Transverse colon (tissue), 4 donors: ENCODE data around the gene SLC23A1. TPM values are rescaled to one million over a fixed set of nuclear protein-coding genes. Genes with fewer than 3 reads are reported as not detected.

Source experiments
- DNase-seq: peaks from one replicate; pipeline ENCODE4 v3.0.0-alpha.2; 2019
- H3K27ac ChIP-seq, 4 donors: fragments of 200-600 bp; sonication (generic); 2 replicates each; pipeline ENCODE4 v1.5.1; 2016 to 2018; ENCODE audit warnings: inconsistent platforms in 4 of 4
- H3K27me3 ChIP-seq: fragments of 200-600 bp; sonication (generic); 2 replicates; pipeline ENCODE4 v1.5.1; 2017; ENCODE audit warnings: inconsistent platforms
- H3K36me3 ChIP-seq, 4 donors: fragments of 200-600 bp; sonication (generic); 2 replicates each; pipeline ENCODE4 v1.5.1; 2017 to 2019; ENCODE audit warnings: inconsistent platforms in 4 of 4
- H3K4me1 ChIP-seq, 4 donors: fragments of 200-600 bp; sonication (generic); 2 replicates each; pipeline ENCODE4 v1.5.1; 2017 to 2020; ENCODE audit warnings: inconsistent platforms in 4 of 4
- H3K4me3 ChIP-seq, 4 donors: fragments of 200-600 bp; sonication (generic); 1 replicate in 1 of 4; 2 replicates in 3 of 4; pipeline versions ENCODE4 v1.5.1 to v1.6.1; 2017 to 2019; ENCODE audit warnings: inconsistent platforms in 4 of 4
- H3K9me3 ChIP-seq, 2 donors: fragments of 200-600 bp; sonication (generic); 2 replicates each; pipeline ENCODE4 v1.5.1; 2017 to 2019; ENCODE audit warnings: inconsistent platforms in 2 of 2
- EP300 ChIP-seq: sonication (generic); formaldehyde crosslinking; IDR thresholded peaks from one replicate; pipeline ENCODE4 v1.6.1; 2017; ENCODE audit warnings: antibody characterized with exemption, low read depth
- POLR2A ChIP-seq: fragments of 450-650 bp; IDR thresholded peaks from one replicate; pipeline ENCODE4 v1.6.1; 2016; ENCODE audit warnings: antibody characterized with exemption, mild to moderate bottlenecking, moderate library complexity
- POLR2AphosphoS5 ChIP-seq, 3 donors: sonication (generic); formaldehyde crosslinking; IDR thresholded peaks; one replicate each; pipeline ENCODE4 v1.6.1; 2016; ENCODE audit warnings: antibody characterized with exemption in 3 of 3
- WGBS, 2 donors: methylation state at CpG; one replicate each; pipeline ENCODE4 v1.1.5; 2018; ENCODE audit warnings: low coverage in 1 of 2; 5-methylcytosine and 5-hydroxymethylcytosine counted together
- in situ Hi-C, 4 donors: fragments of 200-750 bp; cut with MboI; loops; one replicate each; pipeline versions ENCODE4 v1.15.0 to v1.15.1; 2017; ENCODE audit warnings: low sequenced_read_pairs in 3 of 4, low pct_ligation_motif_present in 1 of 4, low pct_unique_long_range_greater_than_20kb in 1 of 4
- intact Hi-C: fragments of 100-400 bp; cut with DNase I; formaldehyde crosslinking; loops from one replicate; pipeline ENCODE4 v1.15.1; 2023; ENCODE audit warnings: low total_unique reads
- total RNA-seq, 4 donors: library from RNA; depleted of rRNA; stranded (reverse); fragments of >200 nt; gene quantifications; one replicate each; pipeline ENCODE4 v1.1.0, GENCODE V29; 2016
- TF ChIP-seq, protein P1 (sequence below), 5 experiments: fragments of 200-600 bp in 3 of 5; fragments of 450-650 bp in 2 of 5; sonication (generic) in 3 of 5; IDR thresholded peaks; 1 replicate in 2 of 5; 2 replicates in 3 of 5; pipeline ENCODE4 v1.5.1; 2016 to 2017; ENCODE audit warnings: antibody characterized with exemption in 5 of 5, inconsistent platforms in 3 of 5, mild to moderate bottlenecking in 2 of 5, moderate library complexity in 1 of 5

The SLC23A1 gene
- total RNA-seq, 4 donors from 2014 or later, result 0.80 to 9.5 (median 7.4) TPM; not detected in 1

DNA sequence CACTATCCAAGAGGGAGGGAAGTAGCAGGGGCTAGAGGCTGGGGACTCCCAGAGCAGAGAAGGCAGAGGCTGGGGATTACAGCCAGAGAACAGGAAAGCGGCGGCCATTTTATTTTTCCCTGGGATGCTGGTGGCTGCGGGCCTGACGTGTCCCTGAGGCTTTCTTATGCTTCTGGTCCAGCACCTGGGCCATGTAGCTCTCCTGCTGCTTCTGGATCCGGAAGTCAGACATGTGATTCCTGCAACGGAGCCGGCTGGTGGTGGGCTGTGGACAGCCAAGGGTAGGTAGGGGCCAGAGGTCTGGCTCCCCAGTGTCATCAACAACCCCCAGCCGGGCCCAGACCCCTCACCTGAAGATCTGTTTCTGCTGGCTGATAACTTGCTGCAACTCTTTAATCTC is 13.6 kb upstream of the SLC23A1 start:
- H3K36me3 ChIP-seq, result no peaks in the 10 kb centered on the region
- no peaks in the 10 kb centered on the region for H3K9me3 ChIP-seq
- no peak overlapping the region for H3K4me3 ChIP-seq
- in situ Hi-C loops (no loop called here), intact Hi-C loops (no loop called here)
- peaks cover 21% of the 10 kb centered on the region for H3K27me3 ChIP-seq
- TF ChIP-seq, protein P1, sequence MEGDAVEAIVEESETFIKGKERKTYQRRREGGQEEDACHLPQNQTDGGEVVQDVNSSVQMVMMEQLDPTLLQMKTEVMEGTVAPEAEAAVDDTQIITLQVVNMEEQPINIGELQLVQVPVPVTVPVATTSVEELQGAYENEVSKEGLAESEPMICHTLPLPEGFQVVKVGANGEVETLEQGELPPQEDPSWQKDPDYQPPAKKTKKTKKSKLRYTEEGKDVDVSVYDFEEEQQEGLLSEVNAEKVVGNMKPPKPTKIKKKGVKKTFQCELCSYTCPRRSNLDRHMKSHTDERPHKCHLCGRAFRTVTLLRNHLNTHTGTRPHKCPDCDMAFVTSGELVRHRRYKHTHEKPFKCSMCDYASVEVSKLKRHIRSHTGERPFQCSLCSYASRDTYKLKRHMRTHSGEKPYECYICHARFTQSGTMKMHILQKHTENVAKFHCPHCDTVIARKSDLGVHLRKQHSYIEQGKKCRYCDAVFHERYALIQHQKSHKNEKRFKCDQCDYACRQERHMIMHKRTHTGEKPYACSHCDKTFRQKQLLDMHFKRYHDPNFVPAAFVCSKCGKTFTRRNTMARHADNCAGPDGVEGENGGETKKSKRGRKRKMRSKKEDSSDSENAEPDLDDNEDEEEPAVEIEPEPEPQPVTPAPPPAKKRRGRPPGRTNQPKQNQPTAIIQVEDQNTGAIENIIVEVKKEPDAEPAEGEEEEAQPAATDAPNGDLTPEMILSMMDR (IDR thresholded peaks at IDR 0.05), result no peak
- TF ChIP-seq POLR2AphosphoS5 (IDR thresholded peaks at IDR 0.05), result no peak
- no peak for TF ChIP-seq POLR2A
- TF ChIP-seq EP300, result no peak
- 80 to 95% methylated on average over 1 to 8 of the region's 8 CpGs for WGBS, 2 donors
- no peak overlapping the region for H3K27ac ChIP-seq
- DNase-seq, result no peak
- H3K4me1 ChIP-seq, result peaks cover 0 to 35% (median 29%) of the 10 kb centered on the region in 4 donors

GRCh38 chr5:139395844-139396640 is 12.9 kb upstream of the SLC23A1 start:
- Histone ChIP-seq H3K9me3 (no peaks in the 10 kb centered on the region), H3K27ac (no peak overlapping the region), H3K27me3 (peaks cover 21% of the 10 kb centered on the region), H3K4me1 (peaks cover 0 to 41% (median 36%) of the 10 kb centered on the region in 4 donors), H3K4me3 (no peak overlapping the region), H3K36me3 (no peaks in the 10 kb centered on the region)
- intact Hi-C loops, result no loop called here
- DNase-seq, result no peak
- TF ChIP-seq, protein P1 (IDR thresholded peaks at IDR 0.05), result no peak
- no peak for TF ChIP-seq POLR2AphosphoS5 (IDR thresholded peaks at IDR 0.05)
- TF ChIP-seq POLR2A, result no peak
- no peak for TF ChIP-seq EP300
- 73 to 79% methylated on average over 3 to 8 of the region's 8 CpGs for whole genome bisulfite sequencing, 2 donors
- in situ Hi-C loops, result no loop called here

GRCh38 chr5:139394654-139395566 is 11.8 kb upstream of the SLC23A1 start, which contains the start of gene PROB1:
Gene PROB1, minus strand, starts transcription at chr5:139395104. Its CDS starts 23 bp downstream, at chr5:139395081.
- 62% methylated on average over 41 of the region's 76 CpGs; no CpG with 5 or more reads in 1 of the 2 donors for WGBS, 2 donors

More at GRCh38 chr5:139394654-139395566, 11.8 kb upstream of the SLC23A1 start, which contains the start of gene PROB1:
- Histone ChIP-seq H3K36me3 (no peaks in the 10 kb centered on the region), H3K27ac (peak within 1 kb of the TSS in 3 of 4 donors; percentile 0 to 37 (median 8)), H3K4me1 (peaks cover 0 to 44% (median 37%) of the 10 kb centered on the region in 4 donors), H3K27me3 (peaks cover 21% of the 10 kb centered on the region), H3K4me3 (peak within 1 kb of the TSS; percentile 4 to 61 (median 36)), H3K9me3 (no peaks in the 10 kb centered on the region)
- in situ Hi-C loops (no loop called here), intact Hi-C loops (no loop called here)
- no peak for TF ChIP-seq POLR2AphosphoS5 (IDR thresholded peaks at IDR 0.05)
- TF ChIP-seq, protein P1 (IDR thresholded peaks at IDR 0.05), result no peak
- TF ChIP-seq POLR2A, result no peak
- no peak for TF ChIP-seq EP300
- DNase-seq, result no peak
